HEK293 (cell line): ENCODE results near the gene SLC9A5.

Experiments
- CTCF ChIA-PET: fragments of 350-600 bp; formaldehyde crosslinking; extraction: SDS; loops from one replicate; lab custom pipeline; 2021; ENCODE audit warnings: antibody characterized with exemption; lab: Yijun Ruan, JAX
- POLR2A ChIA-PET: fragments of 300-600 bp; formaldehyde crosslinking; extraction: SDS; loops from one replicate; lab custom pipeline; 2020; ENCODE audit warnings: antibody characterized with exemption, inconsistent platforms; lab: Yijun Ruan, JAX
- H3K27ac ChIP-seq: fragments of 200-500 bp; sonication (Bioruptor generic); 2 replicates; pipeline ENCODE4 v1.5.1; 2014; ENCODE audit warnings: low read depth, low read length, control low read depth, inconsistent platforms; ENCODE audit errors: extremely low read depth
- H3K36me3 ChIP-seq, 2 experiments: fragments of 200-500 bp in 1 of 2; sonication (Bioruptor generic) in 1 of 2; 1 replicate in 1 of 2; 2 replicates in 1 of 2; pipeline ENCODE4 v1.5.1; 2014 to 2017; ENCODE audit warnings: inconsistent platforms in 2 of 2, low read length in 2 of 2; ENCODE audit not compliant: control insufficient read depth in 2 of 2, insufficient read depth in 1 of 2
- H3K4me1 ChIP-seq: fragments of 200-500 bp; sonication (Bioruptor generic); 2 replicates; pipeline ENCODE4 v1.5.1; 2014; ENCODE audit warnings: mild to moderate bottlenecking, low read length, inconsistent platforms; ENCODE audit not compliant: control insufficient read depth, insufficient read depth
- H3K4me3 ChIP-seq: 2 replicates; pipeline ENCODE4 v1.5.1; 2011; ENCODE audit warnings: low read depth, mild to moderate bottlenecking, control low read depth, low read length, moderate library complexity
- H3K9me3 ChIP-seq: fragments of 200-500 bp; sonication (Bioruptor generic); 2 replicates; pipeline ENCODE4 v1.5.1; 2014; ENCODE audit warnings: low read depth, low read length, inconsistent platforms; ENCODE audit not compliant: control insufficient read depth, insufficient read depth
- HIC1 ChIP-seq: fragments of 450-650 bp; formaldehyde crosslinking; IDR thresholded peaks from 2 replicates; pipeline ENCODE4 v1.5.1; 2016; ENCODE audit warnings: missing biosample characterization, missing genetic modification characterization
- OSR2 ChIP-seq: fragments of 450-650 bp; formaldehyde crosslinking; IDR thresholded peaks from 2 replicates; pipeline ENCODE4 v1.5.1; 2016; ENCODE audit warnings: missing biosample characterization, missing genetic modification characterization
- PBX3 ChIP-seq: sonication (generic); formaldehyde crosslinking; IDR thresholded peaks from 2 replicates; pipeline ENCODE4 v1.8.1; 2022; ENCODE audit warnings: mild to moderate bottlenecking, moderate library complexity, missing genetic modification reagents
- SCRT2 ChIP-seq: fragments of 450-650 bp; formaldehyde crosslinking; IDR thresholded peaks from 2 replicates; pipeline ENCODE4 v1.5.1; 2016; ENCODE audit warnings: missing biosample characterization, missing genetic modification characterization
- ZBTB20 ChIP-seq: fragments of 450-650 bp; formaldehyde crosslinking; IDR thresholded peaks from 2 replicates; pipeline ENCODE4 v1.5.1; 2016; ENCODE audit warnings: missing biosample characterization, missing genetic modification characterization
- ZBTB49 ChIP-seq: fragments of 450-650 bp; formaldehyde crosslinking; IDR thresholded peaks from 2 replicates; pipeline ENCODE4 v1.5.1; 2016; ENCODE audit warnings: missing biosample characterization, missing genetic modification characterization, low read depth
- ZEB2 ChIP-seq: fragments of 450-650 bp; formaldehyde crosslinking; IDR thresholded peaks from 2 replicates; pipeline ENCODE4 v1.5.1; 2016; ENCODE audit warnings: missing biosample characterization, missing genetic modification characterization
- ZNF10 ChIP-seq: fragments of 450-650 bp; formaldehyde crosslinking; IDR thresholded peaks from 2 replicates; pipeline ENCODE4 v1.5.1; 2017; ENCODE audit warnings: missing biosample characterization, missing genetic modification characterization
- ZNF148 ChIP-seq: fragments of 450-650 bp; formaldehyde crosslinking; IDR thresholded peaks from 2 replicates; pipeline ENCODE4 v1.5.0; 2017; ENCODE audit warnings: missing biosample characterization, missing genetic modification characterization, borderline replicate concordance
- ZNF169 ChIP-seq: fragments of 450-650 bp; formaldehyde crosslinking; IDR thresholded peaks from 2 replicates; pipeline ENCODE4 v1.5.1; 2016; ENCODE audit warnings: missing biosample characterization, missing genetic modification characterization
- ZNF184 ChIP-seq: fragments of 450-650 bp; IDR thresholded peaks from 2 replicates; pipeline ENCODE4 v1.5.1; 2018; ENCODE audit warnings: missing biosample characterization, mild to moderate bottlenecking, missing genetic modification characterization
- ZNF266 ChIP-seq: fragments of 450-650 bp; formaldehyde crosslinking; IDR thresholded peaks from 2 replicates; pipeline ENCODE4 v1.5.1; 2016; ENCODE audit warnings: missing biosample characterization, missing genetic modification characterization, low read depth
- ZNF324 ChIP-seq: fragments of 450-650 bp; formaldehyde crosslinking; IDR thresholded peaks from 2 replicates; pipeline ENCODE4 v1.5.1; 2016; ENCODE audit warnings: missing biosample characterization, missing genetic modification characterization
- ZNF514 ChIP-seq: fragments of 450-650 bp; formaldehyde crosslinking; IDR thresholded peaks from 2 replicates; pipeline ENCODE4 v1.5.1; 2016; ENCODE audit warnings: missing biosample characterization, missing genetic modification characterization
- ZNF530 ChIP-seq: fragments of 450-650 bp; formaldehyde crosslinking; IDR thresholded peaks from 2 replicates; pipeline ENCODE4 v1.5.1; 2016; ENCODE audit warnings: low read depth, missing biosample characterization, missing genetic modification characterization
- ZNF561 ChIP-seq: fragments of 450-650 bp; IDR thresholded peaks from 2 replicates; pipeline ENCODE4 v1.5.1; 2018; ENCODE audit warnings: missing biosample characterization, missing genetic modification characterization, borderline replicate concordance
- ZNF585B ChIP-seq: fragments of 450-650 bp; formaldehyde crosslinking; IDR thresholded peaks from 2 replicates; pipeline ENCODE4 v1.5.1; 2016; ENCODE audit warnings: missing biosample characterization, missing genetic modification characterization
- ZNF621 ChIP-seq: fragments of 450-650 bp; formaldehyde crosslinking; IDR thresholded peaks from 2 replicates; pipeline ENCODE4 v1.5.1; 2017; ENCODE audit warnings: missing biosample characterization, missing genetic modification characterization
- ZNF677 ChIP-seq: fragments of 450-650 bp; IDR thresholded peaks from 2 replicates; pipeline ENCODE4 v1.5.0; 2018; ENCODE audit warnings: missing biosample characterization, mild to moderate bottlenecking, missing genetic modification characterization, moderate library complexity
- ZNF830 ChIP-seq: fragments of 450-650 bp; IDR thresholded peaks from 2 replicates; pipeline ENCODE4 v1.5.0; 2018; ENCODE audit warnings: missing biosample characterization, missing genetic modification characterization, low read depth, mild to moderate bottlenecking, moderate library complexity
- ZSCAN30 ChIP-seq: fragments of 450-650 bp; IDR thresholded peaks from 2 replicates; pipeline ENCODE4 v1.5.1; 2018; ENCODE audit warnings: missing biosample characterization, mild to moderate bottlenecking, missing genetic modification characterization, moderate library complexity
- TF ChIP-seq, protein P1 (sequence below): fragments of 450-650 bp; formaldehyde crosslinking; IDR thresholded peaks from 2 replicates; pipeline ENCODE4 v1.5.1; 2017; ENCODE audit warnings: missing biosample characterization, missing genetic modification characterization

Gene SLC9A5

DNA sequence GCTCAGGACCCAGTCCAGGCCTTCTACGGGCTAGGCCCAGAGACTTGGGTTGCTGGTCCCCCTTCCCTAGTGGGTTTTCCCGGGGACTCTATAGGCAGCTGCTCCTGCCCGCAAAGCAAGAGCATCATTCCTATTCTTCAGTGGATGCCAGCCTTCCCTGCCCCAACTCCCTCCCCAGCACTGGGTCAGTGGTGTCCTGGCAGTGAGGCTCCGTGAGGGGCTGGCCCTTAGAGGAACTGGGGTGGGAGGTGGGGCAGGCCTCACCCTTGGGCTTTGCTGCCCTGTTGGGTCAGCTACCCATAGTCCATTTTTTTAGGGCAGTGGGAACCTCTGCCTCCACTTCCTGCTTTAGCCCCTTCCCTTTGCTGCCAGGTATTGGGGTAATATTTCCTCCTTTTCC lies 22.7 kb downstream of the SLC9A5 start (continued):
- TF ChIP-seq ZNF266 (tag by site-specific recombination) = no peak
- no peak for TF ChIP-seq ZNF621 (tag by site-specific recombination)
- TF ChIP-seq ZNF324 (tag by site-specific recombination) = no peak
- no peak for TF ChIP-seq OSR2 (tag by site-specific recombination)
- no peak for TF ChIP-seq ZNF585B (tag by site-specific recombination)
- TF ChIP-seq ZNF561 (tag by site-specific recombination) = no peak
- TF ChIP-seq HIC1 (tag by site-specific recombination) = no peak
- no peak for TF ChIP-seq ZNF169 (tag by site-specific recombination)
- TF ChIP-seq ZBTB49 (tag by site-specific recombination) = no peak
- no peak for TF ChIP-seq ZBTB20 (tag by site-specific recombination)
- TF ChIP-seq, all 188 proteins: peak for 0

DNA sequence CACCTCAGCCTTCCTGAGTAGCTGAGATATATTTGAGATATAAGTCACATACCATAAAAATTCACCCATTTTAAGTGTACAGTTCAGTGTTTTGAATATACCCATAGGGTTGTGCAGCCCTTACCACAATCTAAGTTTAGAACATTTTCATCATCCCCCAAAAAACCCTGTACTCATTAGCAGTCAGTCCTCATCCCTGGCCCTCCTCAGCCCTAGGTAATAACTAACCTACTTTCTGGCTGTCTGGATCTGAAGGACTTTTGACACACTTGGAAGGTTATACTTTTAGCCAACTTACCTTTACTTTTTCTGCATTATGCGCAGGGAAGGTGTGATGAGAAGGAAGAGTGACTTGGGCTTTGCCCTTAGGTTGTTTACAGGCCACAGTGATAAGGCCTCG lies 26.5 kb downstream of the SLC9A5 start:
- ChIA-PET CTCF (no interaction called here), POLR2A (interaction anchor here (0.6 kb wide), 1 partner anchor 64 kb away, joined by 4 read pairs; no protein-coding TSS in a partner anchor)
- Histone ChIP-seq H3K4me3 (no peak overlapping the region), H3K36me3 (peaks cover 0 to 29% of the 10 kb centered on the region in 2 experiments; a peak in 2 of 3 replicates), H3K4me1 (no peaks in the 10 kb centered on the region), H3K9me3 (no peaks in the 10 kb centered on the region), H3K27ac (no peak overlapping the region)
- TF ChIP-seq, protein P1, sequence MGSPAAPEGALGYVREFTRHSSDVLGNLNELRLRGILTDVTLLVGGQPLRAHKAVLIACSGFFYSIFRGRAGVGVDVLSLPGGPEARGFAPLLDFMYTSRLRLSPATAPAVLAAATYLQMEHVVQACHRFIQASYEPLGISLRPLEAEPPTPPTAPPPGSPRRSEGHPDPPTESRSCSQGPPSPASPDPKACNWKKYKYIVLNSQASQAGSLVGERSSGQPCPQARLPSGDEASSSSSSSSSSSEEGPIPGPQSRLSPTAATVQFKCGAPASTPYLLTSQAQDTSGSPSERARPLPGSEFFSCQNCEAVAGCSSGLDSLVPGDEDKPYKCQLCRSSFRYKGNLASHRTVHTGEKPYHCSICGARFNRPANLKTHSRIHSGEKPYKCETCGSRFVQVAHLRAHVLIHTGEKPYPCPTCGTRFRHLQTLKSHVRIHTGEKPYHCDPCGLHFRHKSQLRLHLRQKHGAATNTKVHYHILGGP = no peak
- TF ChIP-seq ZNF10 (tag by site-specific recombination) = no peak
- TF ChIP-seq ZNF830 (tag by site-specific recombination) = no peak
- TF ChIP-seq ZSCAN30 (tag by site-specific recombination) = no peak

DNA sequence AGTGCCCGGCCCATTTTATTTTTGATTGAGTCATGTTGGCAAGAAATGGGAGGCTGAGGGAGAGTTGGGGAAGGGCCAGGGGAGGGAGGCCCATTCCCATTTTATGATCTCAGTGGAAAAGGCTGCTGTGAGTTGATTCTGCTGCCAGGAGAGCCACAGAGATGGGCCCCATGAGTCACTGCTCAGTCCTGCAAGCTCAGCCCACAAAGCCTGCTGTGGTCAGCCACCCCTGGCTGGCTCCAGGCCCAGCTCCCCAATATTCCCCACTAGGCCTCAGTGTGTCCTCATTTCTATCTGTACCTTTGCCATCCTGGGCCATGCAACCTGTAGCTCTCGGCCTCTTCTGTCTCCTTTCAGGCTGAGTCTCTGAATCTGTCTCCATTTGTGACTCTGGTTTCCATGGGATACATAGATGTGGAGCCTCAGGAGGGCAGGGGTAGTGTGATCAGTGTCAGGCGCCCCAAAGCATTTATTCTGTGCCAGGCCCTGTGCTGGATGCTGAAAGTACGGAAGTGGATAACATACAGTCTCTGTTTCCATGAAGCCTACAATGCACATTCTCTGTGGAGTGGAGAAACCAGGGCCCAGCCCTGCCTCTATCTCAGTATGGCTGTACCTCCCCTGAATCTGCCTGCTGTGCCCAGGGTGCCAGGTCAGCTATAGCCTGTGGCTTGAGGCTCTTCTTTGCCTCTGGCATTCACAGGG lies 28.7 kb downstream of the SLC9A5 start:
- Histone ChIP-seq H3K9me3 (no peaks in the 10 kb centered on the region), H3K4me1 (no peaks in the 10 kb centered on the region), H3K36me3 (peaks cover 0 to 35% of the 10 kb centered on the region in 2 experiments; a peak in 2 of 3 replicates), H3K4me3 (no peak overlapping the region), H3K27ac (no peak overlapping the region)
- POLR2A ChIA-PET = interaction anchor here (0.6 to 0.9 kb wide), 2 partner anchors 33 to 49 kb away, joined by 3 to 7 read pairs; partner anchors contain the start of genes KCTD19 and LRRC36
- CTCF ChIA-PET = interaction anchor here (0.6 to 3.8 kb wide), 5 partner anchors 9 to 61 kb away, joined by 3 to 14 read pairs (median 3); no protein-coding TSS in a partner anchor
- peak; percentile 57; the same call in 1 of the 2 replicates for TF ChIP-seq ZEB2
- TF ChIP-seq PBX3 (CRISPR knock-in tag) = no peak
- peak; percentile 75 for TF ChIP-seq SCRT2 (tag by site-specific recombination)
- no peak for TF ChIP-seq ZNF677 (tag by site-specific recombination)
- 0 out of 2 replicates have a peak, but pooled peaks have one; percentile 4 for TF ChIP-seq ZBTB20 (tag by site-specific recombination)
- peak; percentile 63; the same call in 1 of the 2 replicates for TF ChIP-seq ZNF184 (tag by site-specific recombination)
- no peak for TF ChIP-seq ZNF514 (tag by site-specific recombination)
- no peak for TF ChIP-seq ZNF148 (tag by site-specific recombination)
- TF ChIP-seq ZNF530 (tag by site-specific recombination) = no peak
